Caki2 (cell line): ENCODE measurements around the gene ANLN. TPM values are rescaled to one million over a fixed set of nuclear protein-coding genes. Genes with fewer than 3 reads are reported as not detected.

Experiments used
- DNase-seq: peaks from one replicate; pipeline ENCODE4 v3.0.0-alpha.2; 2015; ENCODE audit warnings: low read depth
- in situ Hi-C: cut with HindIII; loops from 2 replicates; pipeline ENCODE4 v1.10.0; 2016; ENCODE audit warnings: low sequenced_read_pairs, low pct_unique_long_range_greater_than_20kb, mixed read lengths
- total RNA-seq: library from RNA; depleted of rRNA; stranded (reverse); fragments of >200 nt; shearing (Covaris generic); gene quantifications from 2 replicates; pipeline ENCODE4 v1.2.3, GENCODE V29; 2014; ENCODE audit warnings: low replicate concordance; rRNA removed

ANLN gene, protein sequence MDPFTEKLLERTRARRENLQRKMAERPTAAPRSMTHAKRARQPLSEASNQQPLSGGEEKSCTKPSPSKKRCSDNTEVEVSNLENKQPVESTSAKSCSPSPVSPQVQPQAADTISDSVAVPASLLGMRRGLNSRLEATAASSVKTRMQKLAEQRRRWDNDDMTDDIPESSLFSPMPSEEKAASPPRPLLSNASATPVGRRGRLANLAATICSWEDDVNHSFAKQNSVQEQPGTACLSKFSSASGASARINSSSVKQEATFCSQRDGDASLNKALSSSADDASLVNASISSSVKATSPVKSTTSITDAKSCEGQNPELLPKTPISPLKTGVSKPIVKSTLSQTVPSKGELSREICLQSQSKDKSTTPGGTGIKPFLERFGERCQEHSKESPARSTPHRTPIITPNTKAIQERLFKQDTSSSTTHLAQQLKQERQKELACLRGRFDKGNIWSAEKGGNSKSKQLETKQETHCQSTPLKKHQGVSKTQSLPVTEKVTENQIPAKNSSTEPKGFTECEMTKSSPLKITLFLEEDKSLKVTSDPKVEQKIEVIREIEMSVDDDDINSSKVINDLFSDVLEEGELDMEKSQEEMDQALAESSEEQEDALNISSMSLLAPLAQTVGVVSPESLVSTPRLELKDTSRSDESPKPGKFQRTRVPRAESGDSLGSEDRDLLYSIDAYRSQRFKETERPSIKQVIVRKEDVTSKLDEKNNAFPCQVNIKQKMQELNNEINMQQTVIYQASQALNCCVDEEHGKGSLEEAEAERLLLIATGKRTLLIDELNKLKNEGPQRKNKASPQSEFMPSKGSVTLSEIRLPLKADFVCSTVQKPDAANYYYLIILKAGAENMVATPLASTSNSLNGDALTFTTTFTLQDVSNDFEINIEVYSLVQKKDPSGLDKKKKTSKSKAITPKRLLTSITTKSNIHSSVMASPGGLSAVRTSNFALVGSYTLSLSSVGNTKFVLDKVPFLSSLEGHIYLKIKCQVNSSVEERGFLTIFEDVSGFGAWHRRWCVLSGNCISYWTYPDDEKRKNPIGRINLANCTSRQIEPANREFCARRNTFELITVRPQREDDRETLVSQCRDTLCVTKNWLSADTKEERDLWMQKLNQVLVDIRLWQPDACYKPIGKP
- total RNA-seq, result 109 and 111 TPM in 2 replicates

DNA sequence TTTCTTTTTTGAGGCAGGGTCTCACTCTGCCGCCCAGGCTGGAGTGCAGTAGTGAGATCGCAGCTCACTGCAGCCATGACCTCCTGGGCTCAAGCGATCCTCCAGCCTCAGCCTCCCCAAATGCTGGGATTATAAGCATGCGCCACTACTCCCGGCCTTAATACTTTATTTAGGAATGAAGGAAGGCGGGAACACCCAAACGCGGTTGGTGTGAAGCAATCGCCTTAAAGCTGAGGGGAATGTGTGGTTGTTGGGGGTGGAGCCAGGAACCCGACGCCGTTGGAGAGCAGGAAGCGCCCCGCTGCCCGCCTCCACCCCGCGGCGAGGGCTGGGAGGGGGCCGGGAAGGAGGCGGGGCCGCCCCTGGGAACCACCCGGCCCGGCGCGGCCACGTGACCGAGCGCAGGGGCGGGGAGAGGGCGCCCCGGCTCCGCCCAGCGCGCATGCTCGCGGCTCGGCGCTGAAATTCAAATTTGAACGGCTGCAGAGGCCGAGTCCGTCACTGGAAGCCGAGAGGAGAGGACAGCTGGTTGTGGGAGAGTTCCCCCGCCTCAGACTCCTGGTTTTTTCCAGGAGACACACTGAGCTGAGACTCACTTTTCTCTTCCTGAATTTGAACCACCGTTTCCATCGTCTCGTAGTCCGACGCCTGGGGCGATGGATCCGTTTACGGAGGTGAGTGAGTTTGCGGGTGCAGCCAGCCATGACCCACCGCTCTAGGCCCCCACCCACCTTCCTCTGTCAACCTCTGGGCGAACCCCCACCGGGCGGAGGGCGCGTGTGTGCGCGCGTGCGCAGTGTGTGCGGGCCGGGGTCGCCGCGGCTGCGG lies at the start of gene ANLN:
Gene ANLN, plus strand, starts transcription at position 492 of the 828 bp plus-strand sequence. Its CDS starts 165 bp downstream, at position 657.
- DNase-seq, result peak; percentile 99
- in situ Hi-C loops, result no loop called here

DNA sequence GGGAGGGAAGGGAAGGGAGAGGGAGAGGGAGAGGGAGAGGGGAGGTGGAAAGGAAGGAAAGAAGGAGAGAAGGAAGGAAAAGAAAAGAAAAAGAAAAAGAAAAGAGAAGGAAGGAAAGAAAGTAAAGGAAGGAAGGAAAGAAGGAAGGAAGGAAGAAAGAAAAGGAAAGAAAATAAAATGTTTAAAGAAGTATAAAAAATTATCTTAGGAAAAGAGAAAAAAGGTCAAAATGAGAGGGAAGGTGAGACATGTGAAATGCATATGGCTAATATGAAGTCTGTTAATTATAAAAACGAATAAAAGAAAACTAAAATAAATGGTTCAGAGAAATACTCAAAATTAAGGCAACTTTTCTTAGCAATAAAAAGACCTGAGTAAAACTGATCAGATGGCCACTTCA lies 46.1 kb upstream of the ANLN start:
- no peak for DNase-seq
- in situ Hi-C loops, result no loop called here

DNA sequence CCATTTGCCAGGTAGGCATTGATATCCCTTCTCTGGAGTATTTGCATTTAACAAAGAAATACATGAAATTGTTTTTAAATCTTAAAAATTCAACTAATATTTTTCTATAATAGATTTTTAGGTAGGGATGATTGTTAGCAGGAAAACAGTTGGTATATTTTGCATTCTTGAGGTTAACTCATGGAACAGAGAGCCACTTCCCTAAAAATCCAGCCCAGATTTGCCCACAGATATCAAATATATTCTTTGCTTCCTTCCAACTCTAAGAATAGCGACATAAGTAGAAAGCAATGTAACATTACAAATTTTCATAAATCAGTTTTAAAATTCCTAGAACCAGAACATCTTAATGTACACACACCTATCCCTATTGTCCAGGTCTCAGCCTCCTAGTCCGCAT lies 45.0 kb upstream of the ANLN start:
- in situ Hi-C loops, result no loop called here
- no peak for DNase-seq

GRCh38 chr7:36346260-36346831 lies 43.3 kb upstream of the ANLN start:
- DNase-seq, result no peak
- in situ Hi-C loops, result no loop called here

GRCh38 chr7:36348256-36348655 lies 41.4 kb upstream of the ANLN start:
- DNase-seq, result peak; percentile 39
- in situ Hi-C loops, result no loop called here

- in situ Hi-C loops, result no loop called here
- no peak for DNase-seq
These were observed 40.9 kb upstream of the ANLN start for GRCh38 chr7:36348771-36349170.

DNA sequence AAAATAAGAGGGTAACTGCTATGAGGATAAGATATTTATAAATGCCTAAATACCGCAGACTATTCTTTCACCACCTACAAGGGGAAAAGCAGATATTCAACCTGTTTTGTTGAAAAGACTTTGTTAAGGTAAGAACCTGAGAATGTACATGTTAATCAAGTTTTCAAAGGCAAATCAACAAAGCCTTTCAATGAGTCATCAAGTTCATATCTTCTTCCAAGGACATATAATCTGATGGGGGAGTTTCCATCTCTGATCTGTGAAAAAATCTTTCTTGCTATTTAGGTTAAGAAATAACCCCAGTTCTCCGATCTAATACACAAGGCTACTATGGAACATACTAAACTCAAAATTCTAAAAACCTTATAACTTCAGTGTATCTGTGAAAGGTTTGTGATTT lies 40.0 kb upstream of the ANLN start:
- in situ Hi-C loops, result no loop called here
- DNase-seq, result no peak

DNA sequence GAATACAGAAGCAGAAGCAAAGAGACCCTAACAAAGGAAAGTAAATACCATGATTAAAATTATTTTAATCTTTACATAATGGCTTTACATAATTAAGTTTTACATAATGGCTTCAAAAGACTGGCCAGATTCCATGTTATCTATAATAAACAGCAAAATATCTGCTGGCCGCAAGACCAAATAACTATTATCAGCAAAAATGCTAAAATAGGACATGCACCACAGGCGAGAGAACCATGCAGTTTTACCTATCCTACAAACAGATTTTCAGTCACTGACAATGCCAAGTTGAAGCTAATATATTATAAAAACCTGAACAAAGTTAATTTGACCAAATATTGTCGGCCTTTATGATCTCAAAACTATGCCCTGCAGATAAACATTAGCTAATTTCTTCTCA lies 34.2 kb upstream of the ANLN start:
- no peak for DNase-seq
- in situ Hi-C loops, result no loop called here

- no peak for DNase-seq
- in situ Hi-C loops, result no loop called here
These were observed 32.6 kb upstream of the ANLN start for GRCh38 chr7:36357054-36357453.

GRCh38 chr7:36358589-36358988 lies 31.1 kb upstream of the ANLN start:
- DNase-seq, result no peak
- in situ Hi-C loops, result no loop called here

GRCh38 chr7:36360244-36360643 lies 29.4 kb upstream of the ANLN start:
- in situ Hi-C loops, result no loop called here
- DNase-seq, result no peak

- no peak for DNase-seq
- in situ Hi-C loops, result no loop called here
These were observed 28.4 kb upstream of the ANLN start for GRCh38 chr7:36361227-36361626.

GRCh38 chr7:36363515-36363914 lies 26.1 kb upstream of the ANLN start:
- in situ Hi-C loops, result no loop called here
- no peak for DNase-seq

DNA sequence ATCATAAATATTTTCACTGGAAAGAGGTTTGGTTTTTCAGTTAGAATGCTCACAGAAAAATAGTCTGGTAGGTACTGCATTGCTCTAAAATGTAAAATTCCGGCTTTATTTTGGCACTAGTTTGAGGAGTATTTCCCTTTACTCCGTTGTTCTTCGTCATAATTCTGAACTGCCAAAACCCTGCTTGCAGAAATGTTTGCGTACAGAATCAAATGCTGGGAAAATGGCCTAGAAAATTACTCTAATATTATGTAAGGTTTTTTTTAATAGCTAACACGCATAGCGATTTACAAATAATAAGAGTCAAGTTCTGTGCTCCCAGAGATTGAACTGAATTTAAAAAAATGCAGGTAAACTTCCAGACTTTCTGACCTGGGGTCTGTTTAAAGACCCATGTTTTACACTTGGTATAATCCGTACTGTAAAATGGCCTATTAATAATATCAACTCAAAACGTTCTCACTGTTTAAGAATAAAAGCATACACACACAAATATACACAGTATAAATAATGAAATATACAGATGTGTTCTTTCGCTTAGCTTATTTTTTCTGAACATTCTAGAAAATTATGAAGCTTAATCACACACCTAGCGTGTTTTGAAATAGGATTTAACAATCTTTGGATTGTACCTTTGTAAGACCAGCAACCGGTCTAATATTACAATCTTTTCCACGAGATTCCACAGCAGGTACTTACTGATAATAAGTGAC lies 23.5 kb upstream of the ANLN start:
- DNase-seq, result no peak
- in situ Hi-C loops, result no loop called here

GRCh38 chr7:36366718-36367560 lies 22.7 kb upstream of the ANLN start:
- in situ Hi-C loops, result no loop called here
- DNase-seq, result peak; percentile 91

- in situ Hi-C loops, result no loop called here
- DNase-seq, result no peak
These were observed 22.0 kb upstream of the ANLN start for GRCh38 chr7:36367561-36368077.
